Cortex of kidney (tissue), 1 donor: ENCODE results near the gene EYS.

Experiments
- DNase-seq: peaks from one replicate; lab custom pipeline; 2025; lab: John Stamatoyannopoulos, UW

The EYS gene

GRCh38 chr6:64591676-64592036 lies 1115.4 kb downstream of the EYS start:
- no peak for DNase-seq

- DNase-seq: no peak
Measured at GRCh38 chr6:64590965-64591675, 1115.9 kb downstream of the EYS start.

- DNase-seq: no peak
Measured at GRCh38 chr6:64589961-64590360, 1117.1 kb downstream of the EYS start.

DNA sequence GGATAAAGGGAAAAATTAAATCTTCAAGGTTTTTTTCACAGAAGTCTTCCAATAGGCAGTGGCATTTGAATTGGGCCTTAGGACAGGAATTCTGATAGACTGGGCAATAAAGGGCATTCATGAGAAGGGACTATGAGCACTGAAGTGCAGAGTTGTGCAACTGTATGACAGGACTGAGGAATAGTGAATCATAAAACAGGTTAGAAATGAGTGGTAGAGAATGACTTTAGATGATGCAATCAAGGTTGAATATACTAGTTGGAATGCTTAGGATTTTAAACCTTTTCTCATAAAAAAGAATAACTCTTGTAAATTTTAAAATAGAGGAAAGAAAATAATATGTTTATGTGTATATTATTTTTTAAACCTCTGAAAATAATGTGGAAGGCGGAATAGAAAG lies 1126.7 kb downstream of the EYS start:
- no peak for DNase-seq

DNA sequence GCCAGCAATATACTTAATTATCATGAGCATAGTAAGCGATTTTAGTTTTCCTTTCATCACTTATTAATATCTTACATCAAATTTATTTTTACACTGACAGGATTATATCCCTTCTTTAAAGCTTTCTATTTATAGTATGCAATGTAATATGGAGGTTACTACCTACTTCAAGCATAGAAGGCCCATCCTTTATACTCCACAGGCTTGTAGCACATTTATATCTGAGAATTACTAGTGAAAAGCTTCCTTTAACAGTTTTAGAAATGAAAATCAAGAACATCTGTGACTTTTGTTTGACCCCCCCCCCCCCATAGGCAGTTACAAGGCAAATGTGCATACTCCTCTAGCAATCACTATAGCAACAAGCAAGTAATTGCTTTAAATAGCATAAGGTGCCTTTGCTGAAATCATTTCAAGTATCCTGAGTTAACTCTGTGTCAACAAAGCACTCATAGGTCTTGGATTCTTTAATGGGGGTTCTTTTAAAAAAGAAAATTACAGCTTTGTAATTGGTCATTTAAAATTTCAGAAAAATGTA lies 1153.7 kb downstream of the EYS start:
- no peak for DNase-seq

- DNase-seq: no peak
Measured at GRCh38 chr6:64547594-64548268, 1159.3 kb downstream of the EYS start.

GRCh38 chr6:64539917-64540316 lies 1167.1 kb downstream of the EYS start:
- DNase-seq: no peak

- DNase-seq: no peak
Measured at GRCh38 chr6:64538722-64539121, 1168.3 kb downstream of the EYS start.

GRCh38 chr6:64527899-64528298 lies 1179.1 kb downstream of the EYS start:
- DNase-seq: no peak

GRCh38 chr6:64522859-64523258 lies 1184.2 kb downstream of the EYS start:
- no peak for DNase-seq

DNA sequence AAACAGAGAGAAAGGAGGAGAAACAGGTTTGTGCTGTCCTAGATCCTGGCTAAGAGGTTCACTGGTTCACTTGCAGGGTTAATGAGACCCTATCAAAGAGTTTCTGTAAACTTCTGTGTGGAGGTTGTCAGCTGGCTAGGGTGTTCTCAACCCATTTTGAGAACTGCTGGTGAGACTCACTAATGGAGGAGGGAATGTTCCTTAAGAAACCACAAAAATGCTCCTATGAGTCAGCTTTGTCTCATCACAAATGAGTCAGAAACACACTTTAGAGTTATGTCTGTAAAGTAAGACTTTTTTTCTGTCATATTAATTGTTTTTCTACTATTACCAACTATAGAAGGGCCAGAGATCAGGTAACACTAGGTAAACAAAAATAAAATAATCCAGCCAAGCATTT lies 1187.0 kb downstream of the EYS start:
- no peak for DNase-seq

DNA sequence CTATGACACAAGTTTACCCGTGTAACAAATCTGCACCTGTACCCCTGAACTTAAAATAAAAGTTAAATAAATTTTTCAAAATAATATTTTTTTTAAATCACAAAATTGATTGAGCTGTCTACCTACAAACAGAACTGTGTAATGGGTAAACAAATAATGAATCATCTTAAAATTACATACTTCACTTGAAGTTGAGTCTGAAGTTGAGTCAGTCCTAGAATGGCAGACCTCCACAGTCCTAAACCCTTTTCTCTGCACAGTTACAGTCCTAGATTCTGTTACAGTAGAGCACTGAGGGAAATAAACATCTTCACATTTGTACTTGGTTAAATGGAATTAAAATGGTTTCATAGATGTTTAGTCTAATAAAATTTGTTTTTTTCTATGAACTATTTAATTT lies 1190.6 kb downstream of the EYS start:
- DNase-seq: no peak

- DNase-seq: no peak
Measured at GRCh38 chr6:64507661-64508060, 1199.4 kb downstream of the EYS start.

DNA sequence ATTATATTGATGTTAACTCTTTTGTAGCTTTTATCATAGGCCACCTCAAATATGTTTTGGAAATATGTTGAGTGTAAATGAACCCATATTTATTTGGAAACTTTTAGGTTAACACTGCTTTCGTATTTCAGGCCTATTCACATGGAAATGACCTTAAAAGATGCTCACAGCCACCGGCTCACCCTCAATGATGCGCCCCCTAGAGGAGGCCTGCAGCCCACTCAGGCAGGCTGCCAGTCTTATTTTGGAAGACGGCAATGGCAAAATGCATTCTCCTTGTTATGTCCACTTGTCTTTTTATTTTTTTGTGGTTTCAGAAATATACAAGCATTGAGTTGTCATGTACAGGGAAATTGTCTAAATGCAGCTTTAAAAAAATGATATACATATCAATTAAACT lies 1201.7 kb downstream of the EYS start:
- DNase-seq: no peak

DNA sequence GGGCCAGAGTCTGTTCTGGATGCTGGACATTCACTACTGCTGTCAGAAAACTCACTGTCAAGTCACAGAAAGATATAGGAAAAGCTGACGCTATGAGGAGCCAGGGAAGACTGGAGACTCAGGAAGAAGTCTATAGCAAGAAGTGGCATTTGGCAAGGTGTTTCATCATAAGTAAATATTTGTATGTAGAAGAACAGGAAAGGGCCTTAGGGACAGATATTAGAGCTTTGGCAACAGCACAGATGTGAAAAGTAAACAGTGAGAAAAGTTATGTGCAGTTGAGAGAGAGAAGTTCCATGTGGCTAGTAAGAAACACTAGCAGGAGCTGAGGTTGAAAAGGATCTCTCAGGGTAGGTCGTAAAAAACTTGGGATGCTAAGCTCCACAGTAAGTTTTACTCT lies 1202.5 kb downstream of the EYS start:
- no peak for DNase-seq

DNA sequence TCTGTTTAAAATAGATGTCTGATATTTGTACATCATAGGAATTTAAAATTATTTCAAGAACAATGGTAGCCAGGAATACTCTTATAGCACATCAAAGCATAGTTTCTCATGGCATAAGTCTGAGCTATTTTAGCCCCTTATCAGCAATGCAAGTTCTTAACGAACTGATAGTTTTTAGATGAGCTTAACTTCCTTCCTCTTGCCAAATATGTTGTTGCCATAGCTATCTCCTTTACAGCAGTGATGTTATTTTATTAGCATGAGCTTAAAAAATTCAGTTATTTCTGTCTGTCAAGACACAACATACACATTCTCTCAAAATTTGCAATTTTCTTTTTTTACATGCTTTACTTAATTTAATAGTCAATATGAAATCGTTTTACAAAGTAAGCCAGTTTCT lies 1204.2 kb downstream of the EYS start:
- DNase-seq: no peak

DNA sequence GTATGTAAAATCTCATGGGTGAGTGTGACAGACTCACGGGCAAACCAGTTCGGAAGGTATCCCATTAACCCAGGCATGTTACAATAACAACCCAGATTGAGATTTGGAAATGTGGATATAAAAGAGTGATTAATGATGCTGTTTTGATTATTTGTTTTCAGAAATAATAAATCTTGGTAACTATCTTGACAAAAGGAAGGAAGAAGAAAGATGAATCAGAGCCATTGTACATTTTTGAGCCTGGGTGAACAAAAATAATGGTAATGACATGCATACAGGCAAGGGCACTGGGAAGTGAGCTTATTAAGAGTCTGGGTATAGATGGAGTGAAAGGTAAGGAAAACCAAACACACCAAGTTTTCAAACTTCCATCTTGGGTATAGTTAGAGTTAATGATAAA lies 1209.4 kb downstream of the EYS start:
- DNase-seq: no peak

GRCh38 chr6:64489763-64490162 lies 1217.3 kb downstream of the EYS start:
- no peak for DNase-seq

DNA sequence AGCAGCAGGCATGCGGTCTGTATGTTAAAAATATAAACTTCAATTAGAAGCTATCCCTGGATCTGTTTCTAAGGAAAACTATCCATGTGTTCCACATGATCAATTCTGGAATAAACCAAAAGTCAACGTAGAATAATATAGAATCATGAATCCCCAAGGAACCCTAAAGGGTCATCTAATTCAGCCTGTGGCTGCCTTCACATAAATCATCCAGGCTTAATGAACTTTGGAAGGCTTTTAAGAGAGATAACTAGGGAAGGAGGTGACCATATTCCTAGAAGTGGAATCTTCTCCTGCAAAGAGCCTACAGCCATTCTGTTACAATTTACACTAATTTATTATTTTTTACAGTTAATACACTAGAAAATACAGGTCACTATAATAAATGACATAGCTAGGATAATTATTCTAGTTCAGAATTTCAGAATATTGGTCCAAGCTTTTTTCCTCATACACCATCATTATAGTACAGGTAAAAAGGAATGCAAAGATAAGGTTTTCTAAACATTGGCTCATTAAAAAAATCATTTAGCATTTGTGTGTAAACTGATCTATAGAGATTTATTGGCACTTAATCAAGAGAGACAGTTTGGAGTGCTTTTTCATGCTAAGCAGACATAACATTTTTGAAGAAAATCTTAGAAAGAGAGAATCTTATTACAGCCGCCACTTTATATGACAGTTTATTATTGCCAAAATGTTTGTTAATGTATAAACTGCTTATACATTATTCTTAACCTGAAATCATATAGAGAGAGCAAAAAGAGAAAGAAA lies 1220.3 kb downstream of the EYS start:
- DNase-seq: no peak

- DNase-seq: no peak
Measured at GRCh38 chr6:64483956-64484499, 1223.0 kb downstream of the EYS start.

GRCh38 chr6:64482631-64483030 lies 1224.4 kb downstream of the EYS start:
- no peak for DNase-seq

GRCh38 chr6:64479134-64479533 lies 1227.9 kb downstream of the EYS start:
- DNase-seq: no peak

GRCh38 chr6:64477391-64477790 lies 1229.6 kb downstream of the EYS start:
- DNase-seq: no peak
